Hematopoietic multipotent progenitor cell treated with erythropoietin and hydrocortisone succinate and interleukin-3 and kit ligand, for 6 days (in vitro differentiated cells): ENCODE measurements around the gene RPP14.
"Not testable (repeated sequence)": the region's sequence is repeated elsewhere in the genome, so short reads cannot be mapped to it uniquely, and the experiment has no call there.

ENCODE experiments used
- DNase-seq: peaks from one replicate; pipeline ENCODE4 v3.0.0-alpha.2; 2015

Gene RPP14

DNA sequence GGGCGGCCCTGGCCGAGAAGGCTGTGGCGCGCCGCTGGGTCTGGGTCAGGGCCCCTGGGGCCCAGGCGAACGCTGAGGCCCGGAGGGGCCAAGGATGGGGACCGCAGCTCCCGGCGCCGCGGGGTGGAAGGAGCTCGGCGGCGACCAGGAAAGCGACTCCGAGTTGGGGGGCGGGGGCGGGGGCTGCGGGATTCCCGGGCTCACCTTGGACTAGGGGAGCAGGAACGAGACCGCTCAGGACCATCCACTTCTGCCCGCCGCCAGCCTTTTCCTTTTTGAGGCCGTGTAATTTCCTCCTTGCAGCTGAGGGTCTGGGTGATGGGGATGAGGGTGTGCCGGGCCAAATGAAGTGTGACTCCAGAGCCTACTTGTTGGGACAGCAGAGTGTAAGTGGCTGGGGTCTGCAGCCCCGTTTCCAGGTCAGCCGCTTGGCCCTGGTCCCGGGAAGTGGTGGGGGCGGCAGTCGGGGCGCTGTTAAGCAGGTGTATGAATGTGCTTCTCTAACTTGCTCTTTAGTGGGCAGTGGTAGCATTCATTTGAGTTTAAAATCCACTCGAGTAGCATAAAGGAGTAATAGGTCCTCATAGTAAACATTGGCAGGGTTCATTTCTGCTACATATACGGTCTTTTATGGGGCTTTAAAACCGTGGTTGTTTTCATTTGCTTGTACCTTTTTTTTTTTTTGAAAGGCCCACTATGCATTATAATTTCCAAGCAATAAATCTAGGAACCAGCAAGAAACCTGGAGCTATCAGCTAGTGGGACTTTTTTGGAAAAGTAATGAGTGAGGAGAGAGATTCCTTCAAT is 27.4 kb downstream of the RPP14 start:
- peak; percentile 59 for DNase-seq

DNA sequence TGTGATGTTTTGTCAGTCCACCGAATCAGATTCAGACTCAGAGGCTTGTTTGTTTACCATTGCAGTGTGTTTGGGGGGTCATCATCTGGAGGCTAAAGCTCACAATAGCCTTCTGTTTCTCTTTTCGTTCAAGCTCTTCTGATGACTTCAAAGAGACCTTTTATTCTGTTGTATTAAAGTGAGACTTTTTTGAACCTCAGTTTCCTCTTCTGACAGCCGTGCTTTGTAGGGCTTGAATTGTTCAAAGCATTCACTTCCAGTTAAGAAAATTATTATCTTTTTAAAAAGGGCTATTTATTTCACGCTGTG is 27.9 kb downstream of the RPP14 start:
- DNase-seq, result no peak

DNA sequence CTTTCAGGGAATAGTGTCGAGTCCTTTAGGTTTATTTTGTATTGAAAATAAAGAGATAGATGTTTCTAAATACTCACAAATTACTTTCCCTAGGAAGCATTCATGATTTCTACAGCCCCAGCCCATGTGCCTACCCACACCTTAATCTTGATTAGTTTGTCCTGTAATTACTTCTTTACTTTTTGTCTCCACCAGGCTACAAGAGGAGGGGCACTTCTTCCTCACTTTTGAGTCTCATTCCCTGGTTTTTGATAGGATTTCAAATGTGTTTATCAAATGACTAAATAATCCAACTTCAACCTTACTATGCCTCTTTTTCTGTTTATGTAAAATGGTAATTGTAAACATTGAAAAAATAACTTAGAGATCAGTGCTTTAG is 28.4 kb downstream of the RPP14 start:
- DNase-seq, result peak; percentile 58

DNA sequence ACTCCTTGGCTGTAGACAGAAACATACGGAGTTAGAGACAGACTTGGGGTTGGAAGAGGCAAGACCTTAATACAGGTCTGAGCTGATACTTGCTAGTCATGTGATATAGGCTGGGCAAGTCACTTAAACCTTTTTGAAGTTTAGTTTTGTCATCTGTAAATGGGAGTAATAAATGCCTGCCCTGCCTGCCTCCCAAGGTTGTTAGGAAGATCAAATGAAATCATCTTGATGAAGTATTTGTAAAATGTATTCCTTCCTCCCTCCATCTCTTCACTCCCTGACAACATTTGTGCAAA is 29.6 kb downstream of the RPP14 start:
- DNase-seq, result no peak

DNA sequence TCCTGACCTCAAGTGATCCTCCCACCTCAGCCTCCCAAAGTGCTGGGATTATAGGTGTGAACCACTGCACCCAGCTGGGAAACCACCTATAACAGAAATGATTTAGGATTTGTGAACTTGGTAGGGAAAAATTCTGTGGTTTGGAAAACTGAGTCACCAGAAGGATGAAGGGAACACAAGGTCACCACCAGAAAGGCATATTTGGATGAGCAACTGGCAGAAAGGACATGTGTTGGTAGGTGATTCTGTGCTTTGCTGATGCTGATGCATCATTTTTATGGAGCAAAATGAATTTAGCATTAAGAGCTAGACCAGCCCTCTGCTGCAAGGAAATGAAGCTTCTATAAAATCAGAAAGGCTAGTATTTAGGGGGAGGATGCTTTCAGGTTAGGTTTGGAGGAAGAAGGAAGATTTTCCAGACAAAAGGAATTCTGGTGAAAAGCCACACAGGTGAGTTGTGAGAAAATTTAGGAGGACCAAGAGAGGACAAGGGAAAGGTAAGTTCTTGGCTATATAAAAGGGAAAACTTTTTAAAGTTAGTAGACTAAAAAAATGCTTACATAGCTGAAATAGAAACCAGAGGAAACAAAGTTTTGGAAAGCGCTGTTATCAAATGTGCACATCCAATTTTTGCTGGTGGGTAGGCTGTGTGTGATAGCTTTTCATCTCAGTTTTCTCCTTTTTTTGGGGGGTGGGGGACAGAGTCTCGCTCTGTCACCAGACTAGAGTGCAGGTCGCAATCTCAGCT is 30.3 kb downstream of the RPP14 start:
- DNase-seq, result no peak

DNA sequence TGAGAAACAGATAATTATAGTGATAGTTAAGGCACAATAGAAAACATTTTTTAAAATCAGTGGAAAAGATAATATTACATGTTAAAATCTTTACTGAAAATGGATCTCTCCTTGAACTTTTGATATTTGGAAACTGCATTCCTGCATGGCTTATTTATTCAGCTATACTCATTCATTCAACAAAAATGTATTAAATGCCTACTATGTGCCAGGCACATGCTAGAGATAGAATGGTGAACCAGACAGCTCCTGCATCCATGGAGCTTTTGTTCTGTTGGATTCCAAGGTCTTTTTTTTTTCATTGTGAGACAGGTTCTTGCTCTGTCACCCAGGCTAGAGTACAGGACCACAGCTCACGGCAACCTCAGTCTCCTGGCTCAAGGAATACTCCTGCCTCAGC is 31.1 kb downstream of the RPP14 start:
- no peak for DNase-seq

DNA sequence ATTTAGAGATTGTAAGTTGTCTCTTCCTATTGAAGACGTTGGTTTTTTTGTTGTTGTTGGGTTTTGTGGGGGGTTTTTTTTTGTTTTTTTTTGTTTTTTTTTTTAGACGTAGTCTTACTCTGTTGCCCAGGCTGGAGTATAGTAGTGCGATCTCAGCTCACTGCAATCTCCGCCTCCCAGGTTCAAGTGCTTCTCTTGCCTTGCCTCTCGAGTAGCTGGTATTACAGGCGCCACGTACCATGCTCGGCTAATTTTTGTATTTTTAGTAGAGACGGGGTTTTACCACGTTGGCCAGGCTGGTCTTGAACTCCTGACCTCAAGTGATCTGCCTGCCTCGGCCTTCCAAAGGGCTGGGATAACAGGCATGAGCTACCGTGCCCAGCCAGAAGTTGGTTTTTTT is 33.1 kb downstream of the RPP14 start:
- not testable (repeated sequence) for DNase-seq

DNA sequence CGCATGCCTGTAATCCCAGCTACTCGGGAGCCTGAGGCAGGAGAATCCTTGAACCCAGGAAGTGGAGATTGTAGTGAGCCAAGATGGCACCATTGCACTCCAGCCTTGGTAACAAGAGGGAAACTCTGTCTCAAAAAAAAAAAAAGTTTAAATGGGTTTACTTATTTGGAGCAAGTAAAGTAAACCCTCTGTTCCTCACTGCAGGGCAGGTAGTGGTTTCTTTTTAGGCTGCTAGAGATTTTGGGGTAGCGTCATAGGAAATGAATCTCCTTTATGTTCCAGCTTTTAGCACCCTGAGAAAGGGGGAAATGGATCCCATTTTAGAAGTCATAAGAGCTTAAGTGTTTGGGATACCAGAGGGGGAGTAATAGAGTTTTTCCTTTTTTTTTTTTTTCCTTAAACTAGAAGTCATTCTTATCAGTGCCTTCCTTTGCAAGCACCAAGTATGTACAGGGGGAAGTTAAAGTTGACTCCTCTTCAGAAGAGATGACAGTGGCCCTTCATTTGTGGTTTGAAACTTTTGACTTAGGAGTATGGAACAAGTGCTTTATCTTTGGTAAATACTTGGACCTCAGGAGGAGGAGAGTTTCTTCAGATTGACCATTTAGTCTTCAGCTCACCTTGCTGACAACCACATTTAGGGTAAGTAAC is 34.7 kb downstream of the RPP14 start:
- DNase-seq, result no peak

DNA sequence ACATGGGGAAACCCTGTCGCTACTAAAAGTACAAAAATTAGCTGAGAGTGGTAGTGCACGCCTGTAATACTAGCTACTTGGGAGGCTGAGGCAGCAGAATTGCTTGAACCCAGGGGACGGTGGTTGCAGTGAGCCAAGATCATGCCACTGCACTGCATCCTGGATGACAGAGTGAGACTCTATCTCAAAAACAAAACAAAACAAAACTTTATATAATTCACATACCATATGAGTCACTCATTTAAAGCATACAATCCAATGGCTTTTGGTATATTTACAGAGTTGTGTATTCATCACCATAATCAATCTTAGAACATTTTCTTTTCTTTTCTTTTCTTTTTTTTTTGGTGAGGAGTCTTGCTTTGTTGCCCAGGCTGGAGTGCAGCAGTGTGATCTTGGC is 35.3 kb downstream of the RPP14 start:
- DNase-seq, result no peak

DNA sequence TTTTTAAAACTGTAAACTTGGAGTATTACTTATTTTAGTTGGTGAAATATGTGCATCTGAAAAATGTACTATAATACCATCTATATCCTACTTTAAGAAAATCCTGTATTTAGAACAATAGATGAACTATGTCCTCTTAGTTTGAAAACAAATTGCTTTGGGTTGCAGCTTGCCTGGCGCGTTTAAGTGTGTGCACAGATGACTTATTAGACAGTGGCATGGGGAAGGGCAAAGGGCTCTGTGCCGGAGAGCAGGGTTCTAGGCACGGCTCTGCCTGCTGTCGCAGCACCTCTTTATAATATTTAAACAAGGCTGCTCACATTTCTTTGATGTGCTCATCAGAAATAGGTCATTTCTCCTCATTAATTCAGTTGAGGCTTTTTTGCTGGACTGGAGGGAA is 36.6 kb downstream of the RPP14 start:
- DNase-seq, result no peak

DNA sequence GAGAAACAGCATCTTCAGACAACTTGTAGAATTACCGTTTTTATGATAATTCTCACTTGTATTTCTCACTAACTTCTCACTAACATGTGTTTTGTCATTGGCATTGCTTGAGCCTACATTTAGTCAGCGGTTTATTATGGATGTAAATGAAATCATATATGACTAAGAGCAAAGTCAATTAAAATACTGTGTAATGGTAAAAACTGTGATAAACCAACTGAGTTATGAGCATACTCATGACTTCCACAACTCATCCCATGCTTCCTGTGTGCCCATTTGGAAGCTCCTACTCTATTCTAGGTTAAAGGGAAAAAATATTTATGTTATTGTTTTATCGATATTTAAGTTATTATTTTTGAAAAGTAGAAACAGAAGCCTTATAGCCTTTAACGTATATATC is 39.4 kb downstream of the RPP14 start:
- DNase-seq, result no peak

DNA sequence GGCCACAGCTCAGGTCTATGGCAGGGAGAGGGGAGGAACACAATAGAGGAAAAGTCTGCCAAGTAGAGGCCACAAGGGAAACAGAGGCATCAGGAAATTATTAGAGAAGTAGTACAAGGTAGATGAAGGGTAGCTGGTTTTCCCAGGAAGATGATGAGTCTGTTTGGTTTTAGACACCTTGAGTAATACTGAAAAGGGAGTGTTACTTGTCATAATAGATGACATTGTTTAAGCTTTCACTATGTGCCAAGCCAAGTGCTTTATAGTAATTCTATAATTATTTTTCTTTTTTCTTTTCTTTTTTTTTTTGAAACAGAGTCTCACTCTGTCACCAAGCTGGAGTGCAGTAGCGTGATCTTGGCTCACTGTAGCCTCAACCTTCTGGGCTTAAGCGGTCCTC is 40.3 kb downstream of the RPP14 start:
- no peak for DNase-seq

DNA sequence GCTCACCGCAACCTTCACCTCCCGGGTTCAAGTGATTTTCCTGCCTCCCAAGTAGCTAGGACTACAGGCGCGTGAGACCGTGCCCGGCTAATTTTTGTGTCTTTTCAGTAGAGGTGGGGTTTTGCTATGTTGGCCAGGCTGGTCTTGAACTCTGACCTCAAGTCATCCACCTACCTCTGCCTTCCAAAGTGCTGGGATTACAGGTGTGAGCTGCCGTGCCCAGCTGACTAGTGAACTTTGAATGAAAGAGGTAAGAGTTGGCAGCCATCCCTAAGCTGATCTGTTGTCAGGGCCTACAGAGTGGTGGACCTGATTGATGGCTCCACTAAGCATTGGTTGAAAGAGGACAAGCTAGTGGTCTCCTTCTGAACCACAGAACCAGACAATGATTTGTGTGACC is 41.9 kb downstream of the RPP14 start:
- DNase-seq, result no peak

DNA sequence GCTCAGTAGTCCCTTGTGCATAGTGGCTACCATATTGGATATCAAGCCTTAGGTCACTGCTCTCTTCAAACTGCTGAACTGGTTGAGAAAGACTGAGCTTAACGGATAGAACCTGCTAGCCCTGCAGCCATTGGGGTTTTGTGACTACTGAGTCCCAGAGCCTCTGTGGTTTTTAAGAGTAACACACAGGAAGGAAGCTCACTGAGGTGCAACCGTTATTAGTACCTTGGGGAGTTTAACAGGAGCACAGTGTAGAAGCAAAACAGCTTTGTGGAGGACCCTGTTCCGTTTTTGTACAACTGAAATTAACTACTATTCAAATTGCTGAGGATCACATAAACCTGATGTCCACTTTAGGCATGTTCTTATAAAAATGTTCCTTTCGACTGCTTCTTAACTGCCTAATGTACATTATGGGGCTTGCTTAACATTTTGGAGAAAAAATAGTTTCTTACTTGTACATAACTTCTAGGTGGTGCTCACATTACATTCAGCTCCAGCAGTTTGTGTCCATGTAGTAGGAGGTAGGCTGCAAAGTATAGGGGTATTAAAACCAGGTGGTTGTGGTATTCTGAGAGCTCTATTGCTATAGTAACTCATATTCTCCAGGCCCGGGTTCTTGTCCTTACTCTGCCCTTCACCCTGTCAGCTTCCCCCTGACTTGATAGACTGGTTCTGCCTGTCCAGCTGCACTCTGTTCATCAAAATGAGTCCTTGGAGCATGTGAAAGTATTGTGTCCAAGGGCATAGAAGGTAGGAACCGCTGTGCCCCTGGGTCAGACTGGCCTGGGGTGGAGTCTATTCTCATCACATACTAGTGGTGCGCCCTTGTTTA is 44.0 kb downstream of the RPP14 start:
- DNase-seq, result peak; percentile 67

DNA sequence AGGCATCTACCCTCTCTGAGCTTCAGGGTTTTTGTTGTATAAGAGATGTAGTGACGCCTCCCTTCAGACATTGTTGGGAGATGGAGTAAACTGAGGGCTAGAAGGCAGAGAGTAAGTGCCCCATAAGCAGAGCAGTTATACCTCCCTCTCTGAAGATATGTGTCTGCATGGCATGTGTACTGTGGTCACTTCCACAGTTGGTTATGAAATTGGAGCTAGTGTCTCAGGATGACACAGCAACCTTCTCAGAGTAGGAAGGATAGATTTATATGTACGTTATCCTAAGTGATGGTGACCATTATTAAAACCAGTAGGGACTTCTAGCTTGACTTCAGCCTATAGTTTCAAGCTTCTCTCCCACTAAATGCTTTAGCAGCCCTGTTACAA is 44.6 kb downstream of the RPP14 start:
- DNase-seq, result peak; percentile 76

DNA sequence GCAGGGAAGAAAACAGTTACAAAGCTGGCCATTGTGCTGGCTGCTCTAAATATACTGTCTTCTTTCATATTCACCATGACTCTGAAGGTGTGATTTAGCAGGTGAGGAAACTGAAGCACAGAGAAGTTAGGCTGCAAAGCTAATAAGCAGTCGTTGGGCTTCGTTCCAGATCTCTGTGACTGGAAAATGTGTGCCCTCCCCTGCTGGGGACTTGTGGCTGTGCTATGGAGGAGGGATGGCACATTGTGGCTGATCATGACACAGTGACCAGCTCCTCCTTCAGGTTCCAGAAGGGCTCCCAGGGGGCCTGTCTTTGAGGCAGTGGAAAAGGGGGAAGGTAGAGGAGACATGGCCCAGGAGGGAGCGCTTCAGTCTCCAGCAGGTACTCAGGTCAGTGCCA is 45.9 kb downstream of the RPP14 start:
- peak; percentile 80 for DNase-seq

DNA sequence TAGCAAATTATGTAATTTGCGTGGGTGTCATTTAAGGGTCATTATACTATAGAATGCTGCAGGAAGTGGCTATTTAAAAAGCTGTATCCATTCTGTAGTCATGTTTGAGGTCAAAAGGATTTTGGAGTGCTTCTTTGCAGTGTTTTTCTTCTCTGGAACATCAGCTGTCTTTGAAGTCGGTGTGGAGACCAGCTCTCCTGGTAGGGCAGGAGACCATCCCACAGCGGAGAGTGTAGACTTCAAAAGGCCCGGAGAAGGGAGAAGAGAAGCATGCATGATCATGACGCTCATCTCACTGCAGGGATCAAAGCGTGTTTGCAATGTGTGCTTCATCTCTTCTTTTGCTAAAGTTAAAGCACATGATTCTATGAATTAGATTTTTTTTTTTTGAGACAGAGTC is 46.6 kb downstream of the RPP14 start:
- DNase-seq, result no peak

DNA sequence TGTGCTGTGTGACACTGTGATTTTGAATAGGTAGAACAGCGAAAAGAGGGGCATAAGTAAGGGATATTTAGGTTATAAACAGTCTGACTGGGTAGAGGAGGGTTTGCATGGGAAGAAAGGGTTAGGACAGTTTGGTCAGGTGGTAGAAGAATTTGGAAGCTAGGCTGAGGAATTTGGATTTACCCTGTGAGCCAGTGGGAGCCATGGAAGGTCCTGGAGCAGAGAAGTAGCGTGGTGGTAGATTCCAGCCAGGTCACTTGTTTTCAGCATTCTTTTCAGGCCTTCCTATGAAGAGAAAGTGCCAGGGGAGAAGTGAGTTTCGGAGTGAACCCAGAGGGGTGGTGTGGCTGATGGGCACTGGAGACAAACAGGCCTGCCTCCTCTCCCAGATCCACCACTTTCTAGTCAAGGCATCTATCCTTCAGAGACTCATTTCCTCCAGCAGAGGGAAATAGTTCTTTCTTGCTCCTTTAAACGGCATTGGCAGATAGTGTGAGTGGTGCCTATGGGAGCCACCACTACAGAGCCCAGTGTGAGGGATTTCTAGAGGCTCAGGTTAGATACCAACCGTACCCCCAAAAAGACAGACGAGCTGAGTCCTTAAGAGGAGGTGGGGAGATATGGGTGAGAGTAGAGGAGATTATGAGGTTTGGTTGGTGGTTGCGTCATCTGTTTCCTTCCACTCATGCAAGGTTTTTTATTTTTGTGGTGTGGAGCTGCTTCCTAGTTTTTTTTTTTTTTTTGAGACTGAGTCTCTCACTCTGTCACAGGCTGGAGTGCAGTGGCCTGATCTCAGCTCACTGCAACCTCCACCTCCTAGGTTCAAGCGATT is 47.9 kb downstream of the RPP14 start:
- DNase-seq, result peak; percentile 84

DNA sequence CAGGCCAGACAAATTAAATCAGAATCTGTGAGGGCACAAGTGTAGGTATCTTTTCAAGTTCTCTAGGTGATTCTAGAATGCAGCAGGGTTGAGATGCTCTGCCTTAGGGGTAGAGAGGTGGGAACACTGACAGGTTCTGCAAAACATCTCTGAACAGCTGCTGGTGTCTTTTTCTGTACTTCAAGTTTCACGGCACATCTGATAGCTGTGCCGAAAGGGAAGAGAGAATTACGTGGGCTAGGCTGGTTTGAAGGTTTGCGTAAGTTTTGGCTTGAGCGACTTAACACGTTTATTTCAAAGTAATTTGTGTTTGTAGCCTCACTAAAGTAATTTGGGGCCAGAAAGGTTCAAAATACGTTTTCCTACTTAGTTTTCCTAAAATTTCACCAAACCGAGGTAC is 49.1 kb downstream of the RPP14 start:
- DNase-seq, result peak; percentile 58

DNA sequence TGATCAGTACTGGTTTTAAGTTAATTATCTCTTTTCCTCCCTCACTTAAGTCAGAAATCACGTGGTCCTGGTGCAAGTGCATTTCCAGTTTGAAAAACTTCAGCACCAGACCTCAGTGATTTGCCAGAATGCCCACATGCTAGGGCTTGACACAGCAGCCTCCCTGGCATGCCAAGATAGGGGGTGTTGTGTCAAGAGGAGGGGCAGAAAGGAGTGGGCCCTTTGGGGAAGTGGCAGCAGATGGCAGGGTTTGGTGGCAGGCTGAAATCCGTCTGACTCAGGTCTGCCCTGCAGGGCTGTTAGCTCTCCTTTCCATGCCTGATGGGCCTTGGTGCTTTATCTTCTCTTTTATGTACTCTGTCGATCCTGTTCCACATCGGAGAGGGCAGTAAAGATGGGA is 50.0 kb downstream of the RPP14 start:
- peak; percentile 89 for DNase-seq

DNA sequence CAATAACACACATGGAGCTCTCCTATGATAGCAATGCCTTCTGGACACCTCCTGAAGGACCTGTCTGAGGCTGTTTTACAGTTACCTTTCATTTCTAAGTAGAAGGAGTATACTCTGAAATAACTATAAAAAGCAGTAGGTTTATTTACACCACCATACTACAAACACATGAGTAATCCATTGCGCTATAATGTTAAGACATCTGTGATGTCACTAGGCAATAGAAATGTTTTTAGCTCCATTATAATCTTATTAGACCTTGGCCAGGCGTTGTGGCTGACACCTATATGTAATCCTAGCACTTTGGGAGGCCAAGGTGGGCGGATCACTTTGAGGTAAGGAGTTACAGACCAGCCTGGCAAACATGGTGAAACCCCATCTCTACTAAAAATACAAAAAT is 51.4 kb downstream of the RPP14 start:
- no peak for DNase-seq

DNA sequence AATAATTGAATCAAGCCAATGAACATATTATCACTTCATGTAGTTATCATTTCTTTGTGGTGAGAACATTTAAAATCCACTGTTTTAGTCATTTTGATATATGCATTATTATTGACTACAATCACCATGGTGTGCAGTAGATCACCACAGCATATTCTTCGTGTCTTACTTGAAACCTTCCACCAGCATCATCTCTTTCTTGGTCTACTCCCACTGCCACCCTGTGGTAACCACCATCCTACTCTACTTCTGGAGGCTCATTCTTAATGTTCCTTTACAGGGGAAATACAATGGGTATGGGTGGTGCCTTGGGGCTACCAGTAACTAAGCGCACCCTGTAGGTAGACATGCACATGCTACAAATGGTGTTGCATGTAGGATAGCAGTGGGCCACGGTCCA is 52.0 kb downstream of the RPP14 start:
- no peak for DNase-seq

DNA sequence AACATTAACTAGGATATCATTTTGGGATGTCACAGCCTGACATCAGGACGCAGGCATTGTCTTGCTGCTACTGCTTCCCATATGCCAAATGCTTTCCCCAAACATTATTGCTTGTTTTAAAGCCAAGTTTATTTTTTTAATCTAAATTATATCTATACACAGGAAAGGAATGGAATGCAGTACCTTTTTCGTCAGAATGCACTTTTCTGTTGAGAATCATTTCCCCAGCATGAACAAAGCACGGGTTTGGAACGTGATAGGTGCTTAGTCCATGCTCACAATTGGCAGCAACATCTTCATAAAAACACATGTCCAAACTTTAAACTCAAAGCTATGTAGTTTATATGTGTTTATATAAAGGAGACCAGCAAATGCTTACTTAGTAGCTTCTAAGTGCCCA is 52.8 kb downstream of the RPP14 start:
- DNase-seq, result no peak
